Measurements from ENCODE around the gene SMIM24. TPM values are rescaled to one million over a fixed set of nuclear protein-coding genes. Genes with fewer than 3 reads are reported as not detected.

SMIM24 gene
- total and polyA plus RNA-seq, 9 of the 15 experiments (the other 6 are each of a cell fraction or from before 2014, with no cell fraction given), result 0.45 to 12.3 (median 1.4) TPM; not detected in 1

DNA sequence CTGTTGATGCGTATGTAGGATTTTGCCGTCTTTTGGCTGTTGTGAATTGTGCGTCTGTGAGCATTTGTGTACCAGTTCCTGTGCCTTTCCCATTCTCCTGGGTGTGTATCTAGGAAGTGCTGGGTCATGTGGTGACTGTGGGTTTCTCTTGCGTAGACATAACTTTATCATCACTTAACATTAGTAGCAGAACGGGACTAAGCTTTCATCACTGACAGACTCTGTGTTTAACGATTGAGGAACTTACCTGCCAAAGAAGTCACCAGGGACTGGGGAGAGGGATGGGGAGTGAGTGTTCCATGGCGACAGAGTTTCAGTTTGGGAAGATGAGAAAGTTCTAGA, 40.8 kb upstream of the SMIM24 start (continued):
- TF ChIP-seq ZBTB40 (IDR thresholded peaks at IDR 0.05) (peak; percentile 89), ZBTB40 (CRISPR knock-in tag; IDR thresholded peaks at IDR 0.05) (peak; percentile 79), ETS2 (tag; IDR thresholded peaks at IDR 0.05; ENCODE audit: borderline replicate concordance, poor library complexity, severe bottlenecking) (no peak), NCOA1 (IDR thresholded peaks at IDR 0.05; ENCODE audit: low read depth) (0 out of 2 replicates have a peak, but pooled peaks have one; percentile 9), RFX1 (IDR thresholded peaks at IDR 0.05) (no peak), NRF1 (conservative IDR thresholded peaks at IDR 0.05 in 1 of 2, IDR thresholded peaks at IDR 0.05 in 1 of 2) (no peak), ELF2 (CRISPR knock-in tag; IDR thresholded peaks at IDR 0.05) (no peak), E2F3 (CRISPR knock-in tag; IDR thresholded peaks at IDR 0.05) (no peak), ETV5 (CRISPR knock-in tag; IDR thresholded peaks at IDR 0.05; ENCODE audit: low read depth) (no peak), ARHGAP35 (IDR thresholded peaks at IDR 0.05; ENCODE audit: partially characterized antibody) (peak; percentile 15), STAT5A (IDR thresholded peaks at IDR 0.05; ENCODE audit: borderline replicate concordance, low read length) (no peak), LEF1 (IDR thresholded peaks at IDR 0.05) (peak; percentile 60; the same call in 1 of the 2 replicates), GABPB2 (CRISPR knock-in tag; conservative IDR thresholded peaks at IDR 0.05) (no peak), EHMT2 (IDR thresholded peaks at IDR 0.05) (no peak), ZNF124 (CRISPR knock-in tag; IDR thresholded peaks at IDR 0.05) (no peak)
- TF ChIP-seq, protein P1, sequence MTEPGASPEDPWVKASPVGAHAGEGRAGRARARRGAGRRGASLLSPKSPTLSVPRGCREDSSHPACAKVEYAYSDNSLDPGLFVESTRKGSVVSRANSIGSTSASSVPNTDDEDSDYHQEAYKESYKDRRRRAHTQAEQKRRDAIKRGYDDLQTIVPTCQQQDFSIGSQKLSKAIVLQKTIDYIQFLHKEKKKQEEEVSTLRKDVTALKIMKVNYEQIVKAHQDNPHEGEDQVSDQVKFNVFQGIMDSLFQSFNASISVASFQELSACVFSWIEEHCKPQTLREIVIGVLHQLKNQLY (CRISPR knock-in tag; conservative IDR thresholded peaks at IDR 0.05), result no peak
- TF ChIP-seq, protein P2, sequence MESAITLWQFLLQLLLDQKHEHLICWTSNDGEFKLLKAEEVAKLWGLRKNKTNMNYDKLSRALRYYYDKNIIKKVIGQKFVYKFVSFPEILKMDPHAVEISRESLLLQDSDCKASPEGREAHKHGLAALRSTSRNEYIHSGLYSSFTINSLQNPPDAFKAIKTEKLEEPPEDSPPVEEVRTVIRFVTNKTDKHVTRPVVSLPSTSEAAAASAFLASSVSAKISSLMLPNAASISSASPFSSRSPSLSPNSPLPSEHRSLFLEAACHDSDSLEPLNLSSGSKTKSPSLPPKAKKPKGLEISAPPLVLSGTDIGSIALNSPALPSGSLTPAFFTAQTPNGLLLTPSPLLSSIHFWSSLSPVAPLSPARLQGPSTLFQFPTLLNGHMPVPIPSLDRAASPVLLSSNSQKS (CRISPR knock-in tag; IDR thresholded peaks at IDR 0.05), result no peak
- TF ChIP-seq, protein P3, sequence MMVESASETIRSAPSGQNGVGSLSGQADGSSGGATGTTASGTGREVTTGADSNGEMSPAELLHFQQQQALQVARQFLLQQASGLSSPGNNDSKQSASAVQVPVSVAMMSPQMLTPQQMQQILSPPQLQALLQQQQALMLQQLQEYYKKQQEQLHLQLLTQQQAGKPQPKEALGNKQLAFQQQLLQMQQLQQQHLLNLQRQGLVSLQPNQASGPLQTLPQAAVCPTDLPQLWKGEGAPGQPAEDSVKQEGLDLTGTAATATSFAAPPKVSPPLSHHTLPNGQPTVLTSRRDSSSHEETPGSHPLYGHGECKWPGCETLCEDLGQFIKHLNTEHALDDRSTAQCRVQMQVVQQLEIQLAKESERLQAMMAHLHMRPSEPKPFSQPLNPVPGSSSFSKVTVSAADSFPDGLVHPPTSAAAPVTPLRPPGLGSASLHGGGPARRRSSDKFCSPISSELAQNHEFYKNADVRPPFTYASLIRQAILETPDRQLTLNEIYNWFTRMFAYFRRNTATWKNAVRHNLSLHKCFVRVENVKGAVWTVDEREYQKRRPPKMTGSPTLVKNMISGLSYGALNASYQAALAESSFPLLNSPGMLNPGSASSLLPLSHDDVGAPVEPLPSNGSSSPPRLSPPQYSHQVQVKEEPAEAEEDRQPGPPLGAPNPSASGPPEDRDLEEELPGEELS (CRISPR knock-in tag; IDR thresholded peaks at IDR 0.05; ENCODE audit: borderline replicate concordance), result no peak
